Smooth muscle cell (in vitro differentiated cells): ENCODE results near the gene MCC. TPM values are rescaled to one million over a fixed set of nuclear protein-coding genes. Genes with fewer than 3 reads are reported as not detected.

Experiments
- DNase-seq: peaks from one replicate; lab custom pipeline; 2025; ENCODE audit not compliant: unreplicated experiment; lab: John Stamatoyannopoulos, UW
- H2AFZ ChIP-seq: fragments of 200-600 bp; sonication (generic); 2 replicates; pipeline ENCODE4 v1.6.0; 2016; ENCODE audit warnings: antibody characterized with exemption, low read depth, mild to moderate bottlenecking
- H3F3A ChIP-seq: fragments of 200-600 bp; sonication (generic); 2 replicates; pipeline ENCODE4 v1.6.0; 2017; ENCODE audit warnings: antibody characterized with exemption, low read depth
- H3K27ac ChIP-seq: fragments of 200-600 bp; sonication (generic); 2 replicates; pipeline ENCODE4 v1.5.1; 2016; ENCODE audit warnings: low read depth, mild to moderate bottlenecking
- H3K27me3 ChIP-seq: fragments of 200-600 bp; sonication (generic); 2 replicates; pipeline ENCODE4 v1.6.1; 2016; ENCODE audit warnings: low read depth, mild to moderate bottlenecking
- H3K36me3 ChIP-seq: fragments of 200-600 bp; sonication (generic); 2 replicates; pipeline ENCODE4 v1.5.1; 2016; ENCODE audit warnings: low read depth
- H3K4me1 ChIP-seq: fragments of 200-600 bp; sonication (generic); 2 replicates; pipeline ENCODE4 v1.5.1; 2016; ENCODE audit warnings: low read depth
- H3K4me2 ChIP-seq: fragments of 200-600 bp; sonication (generic); 2 replicates; pipeline ENCODE4 v1.6.0; 2016; ENCODE audit warnings: mild to moderate bottlenecking
- H3K4me3 ChIP-seq: fragments of 200-600 bp; sonication (generic); 2 replicates; pipeline ENCODE4 v1.5.1; 2016; ENCODE audit warnings: mild to moderate bottlenecking
- H3K79me2 ChIP-seq: fragments of 200-600 bp; sonication (generic); 2 replicates; pipeline ENCODE4 v1.6.0; 2016; ENCODE audit warnings: low read depth, mild to moderate bottlenecking
- H3K9ac ChIP-seq: fragments of 200-600 bp; sonication (generic); 2 replicates; pipeline ENCODE4 v1.6.0; 2016; ENCODE audit warnings: low read depth
- H3K9me3 ChIP-seq: fragments of 200-600 bp; sonication (generic); replicated peaks from 2 replicates; pipeline ENCODE4 v1.5.1; 2016; ENCODE audit warnings: low read depth
- H4K20me1 ChIP-seq: fragments of 200-600 bp; sonication (generic); 2 replicates; pipeline ENCODE4 v1.6.0; 2016; ENCODE audit warnings: low read depth
- CTCF ChIP-seq: fragments of 200-600 bp; sonication (generic); IDR thresholded peaks from 2 replicates; pipeline ENCODE4 v1.5.1; 2017; ENCODE audit warnings: borderline replicate concordance, mild to moderate bottlenecking, antibody characterized with exemption; ENCODE audit not compliant: insufficient read depth, poor library complexity, severe bottlenecking
- WGBS: methylation state at CpG from one replicate; pipeline ENCODE4 v1.1.7; 2016; ENCODE audit warnings: low lambda C conversion rate; 5-methylcytosine and 5-hydroxymethylcytosine counted together
- polyA plus RNA-seq: library from polyadenylated mRNA; unstranded; fragments of >200 nt; fragmentation: Nextera tagmentation; extraction: Ambion mirVana; gene quantifications from 2 replicates; pipeline ENCODE4 v1.2.1, GENCODE V29; 2016
- total RNA-seq: library from RNA; depleted of rRNA; stranded (reverse); fragments of >200 nt; gene quantifications from 2 replicates; pipeline ENCODE4 v1.2.3, GENCODE V29; 2014

The MCC gene
- total and polyA plus RNA-seq, 2 experiments from 2014 or later: 5.8 to 19.2 TPM

GRCh38 chr5:113249206-113249605, 239.0 kb downstream of the MCC start:
- Histone ChIP-seq H3K4me1 (peaks cover 15% of the 10 kb centered on the region), H3K4me3 (no peak overlapping the region), H3K36me3 (no peaks in the 10 kb centered on the region), H3K9ac (no peak overlapping the region), H3K27ac (no peak overlapping the region), H4K20me1 (peaks cover 30% of the 10 kb centered on the region), H2AFZ (no peak overlapping the region), H3K27me3 (no peaks in the 10 kb centered on the region), H3K9me3 (no peaks in the 10 kb centered on the region), H3K4me2 (no peak overlapping the region), H3K79me2 (peaks cover 2% of the 10 kb centered on the region), H3F3A (peaks cover 2% of the 10 kb centered on the region)
- 92% methylated on average over 1 of the region's 1 CpG for WGBS
- no peak for DNase-seq
- no peak for TF ChIP-seq CTCF

GRCh38 chr5:113246361-113246870, 241.8 kb downstream of the MCC start:
- Histone ChIP-seq H3K4me1 (peaks cover 15% of the 10 kb centered on the region), H3K79me2 (peaks cover 14% of the 10 kb centered on the region), H3K9ac (peak overlapping the region; percentile 35), H3F3A (peaks cover 2% of the 10 kb centered on the region), H3K4me2 (peak overlapping the region; percentile 65), H3K36me3 (no peaks in the 10 kb centered on the region), H3K27me3 (no peaks in the 10 kb centered on the region), H3K4me3 (peak overlapping the region; percentile 9), H4K20me1 (peaks cover 14% of the 10 kb centered on the region), H2AFZ (no peak overlapping the region), H3K27ac (peak overlapping the region; percentile 81), H3K9me3 (no peaks in the 10 kb centered on the region)
- no peak for TF ChIP-seq CTCF
- no peak for DNase-seq
- 8% methylated on average over 5 of the region's 5 CpGs for WGBS

GRCh38 chr5:113245427-113246225, 242.6 kb downstream of the MCC start:
- no peaks in the 10 kb centered on the region for H3K27me3 ChIP-seq
- H3K9me3 ChIP-seq: no peaks in the 10 kb centered on the region
- no peak overlapping the region for H3K4me3 ChIP-seq
- H3K36me3 ChIP-seq: no peaks in the 10 kb centered on the region
- H3F3A ChIP-seq: peaks cover 2% of the 10 kb centered on the region
- no peak overlapping the region for H2AFZ ChIP-seq
- H3K4me1 ChIP-seq: peaks cover 15% of the 10 kb centered on the region
- TF ChIP-seq CTCF: no peak
- peak overlapping the region; percentile 81 for H3K27ac ChIP-seq
- H4K20me1 ChIP-seq: peaks cover 9% of the 10 kb centered on the region
- WGBS: 51% methylated on average over 2 of the region's 2 CpGs
- H3K9ac ChIP-seq: peak overlapping the region; percentile 21
- DNase-seq: no peak
- H3K4me2 ChIP-seq: peak overlapping the region; percentile 65
- H3K79me2 ChIP-seq: peaks cover 14% of the 10 kb centered on the region
